Measurements from ENCODE around the gene SHISA3.
"Not testable (repeated sequence)": the region's sequence is repeated elsewhere in the genome, so short reads cannot be mapped to it uniquely, and the experiment has no call there.

The SHISA3 gene

GRCh38 chr4:42396752-42397634 is at the start of gene SHISA3:
TSS of gene SHISA3 (plus strand) at chr4:42397488. CDS start at chr4:42398057, 569 bp downstream.
- DNase-seq (ENCODE audit: low spot score) = peak; percentile 21

GRCh38 chr4:42348247-42348646 is 49.0 kb upstream of the SHISA3 start:
- DNase-seq (ENCODE audit: low spot score) = no peak

DNA sequence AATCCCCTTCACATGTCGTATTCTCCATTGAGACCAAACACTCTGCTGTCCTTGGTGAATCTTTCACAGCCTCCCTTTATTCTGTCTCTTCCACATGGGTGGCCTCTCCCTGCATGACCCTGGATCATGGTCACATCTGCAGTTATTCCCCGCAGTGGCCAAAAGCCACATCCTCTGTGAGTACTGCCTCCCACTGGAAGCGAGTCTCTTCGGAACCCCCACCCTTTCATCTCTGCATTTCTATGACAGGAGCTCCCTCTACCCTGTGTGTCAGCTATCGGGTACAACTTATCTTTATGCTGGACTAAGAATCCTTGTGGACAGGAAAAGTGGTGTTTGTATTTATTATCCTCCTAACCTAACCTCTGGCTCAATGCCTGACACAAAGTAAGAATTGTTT is 48.6 kb upstream of the SHISA3 start:
- DNase-seq (ENCODE audit: low spot score) = no peak

GRCh38 chr4:42350611-42351182 is 46.6 kb upstream of the SHISA3 start:
- no peak for DNase-seq (ENCODE audit: low spot score)

GRCh38 chr4:42352049-42352448 is 45.2 kb upstream of the SHISA3 start:
- DNase-seq (ENCODE audit: low spot score) = no peak

- no peak for DNase-seq (ENCODE audit: low spot score)
Observed at GRCh38 chr4:42357325-42357724, 40.0 kb upstream of the SHISA3 start.

- peak; percentile 11 for DNase-seq (ENCODE audit: low spot score)
Observed at GRCh38 chr4:42359711-42360110, 37.6 kb upstream of the SHISA3 start.

DNA sequence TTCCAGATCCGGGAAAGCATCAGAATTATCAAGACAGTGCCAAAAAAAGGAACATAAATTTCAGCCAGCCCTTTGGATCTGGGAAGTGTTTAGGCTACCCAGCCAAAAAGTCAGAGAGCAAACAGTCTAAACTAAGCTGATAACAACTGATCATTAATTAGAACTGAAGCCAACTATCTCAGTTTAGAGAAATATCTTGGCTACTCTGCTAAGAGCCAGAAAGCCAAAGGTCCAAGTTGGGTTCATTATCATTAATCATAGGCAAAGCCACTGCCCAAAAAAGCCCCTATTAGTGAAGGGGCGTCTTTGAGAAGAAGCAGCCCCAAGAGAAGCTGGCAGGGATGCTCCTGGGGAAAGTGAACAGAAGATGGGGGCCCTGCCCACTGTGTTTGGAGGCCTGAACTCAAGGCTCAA is 37.0 kb upstream of the SHISA3 start:
- no peak for DNase-seq (ENCODE audit: low spot score)

DNA sequence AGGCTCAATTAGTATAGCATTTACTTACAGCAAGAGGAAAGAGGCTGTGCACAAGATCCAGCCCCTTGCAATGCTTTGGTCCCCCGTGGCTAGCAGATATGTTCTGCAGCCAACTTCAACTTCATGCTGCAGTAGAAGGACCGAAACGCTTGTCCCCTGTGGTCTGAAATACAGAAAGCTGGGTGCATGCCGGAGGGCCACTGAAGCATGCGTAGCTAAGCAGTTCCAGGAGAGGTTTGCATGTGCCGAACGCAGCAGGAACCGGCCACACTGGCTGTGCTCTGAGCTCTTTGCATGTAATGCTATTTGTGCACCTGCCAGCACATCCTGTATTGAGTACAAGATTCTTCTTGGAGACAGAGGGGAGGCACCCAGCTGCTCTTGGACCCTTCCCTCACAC is 35.8 kb upstream of the SHISA3 start:
- no peak for DNase-seq (ENCODE audit: low spot score)

DNA sequence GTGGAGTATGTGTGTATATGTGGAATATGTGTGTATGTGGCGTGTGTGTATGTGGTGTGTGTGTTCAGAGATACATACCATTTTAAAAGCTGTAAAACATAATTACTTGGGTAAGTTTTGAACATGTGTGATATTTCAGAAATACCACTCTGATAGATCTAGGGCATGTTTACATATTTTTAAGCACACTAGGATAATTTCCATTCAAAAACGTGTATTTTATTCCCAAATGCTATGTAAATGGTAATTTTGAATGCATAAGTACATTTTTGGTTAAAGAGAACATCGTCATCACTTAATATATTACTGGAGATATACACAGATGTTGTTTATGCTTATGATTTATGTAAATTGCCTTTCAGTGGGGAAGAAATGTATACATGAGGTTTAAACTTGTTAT is 34.7 kb upstream of the SHISA3 start:
- DNase-seq (ENCODE audit: low spot score) = no peak

DNA sequence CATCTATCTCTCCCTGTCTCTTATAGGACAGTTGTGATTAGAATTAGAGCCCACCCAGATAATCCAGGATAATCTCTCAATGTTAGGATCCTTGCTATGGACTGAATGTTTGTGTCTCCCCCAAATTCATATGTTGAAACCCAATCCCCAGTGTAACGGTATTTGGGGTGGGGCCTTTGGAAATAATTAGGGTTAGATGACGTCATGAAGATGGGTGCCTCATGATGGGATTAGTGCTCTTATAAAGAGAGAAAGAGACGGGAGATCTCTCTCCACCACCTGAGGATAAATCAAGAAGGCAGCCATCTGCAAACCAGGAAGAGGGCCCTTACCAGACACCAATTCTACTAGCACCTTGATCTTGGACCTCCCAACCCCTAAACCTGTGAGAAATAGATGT is 33.7 kb upstream of the SHISA3 start:
- DNase-seq (ENCODE audit: low spot score) = no peak

GRCh38 chr4:42364266-42365053 is 32.8 kb upstream of the SHISA3 start:
- DNase-seq (ENCODE audit: low spot score) = no peak

- DNase-seq (ENCODE audit: low spot score) = no peak
Observed at GRCh38 chr4:42366959-42367358, 30.3 kb upstream of the SHISA3 start.

DNA sequence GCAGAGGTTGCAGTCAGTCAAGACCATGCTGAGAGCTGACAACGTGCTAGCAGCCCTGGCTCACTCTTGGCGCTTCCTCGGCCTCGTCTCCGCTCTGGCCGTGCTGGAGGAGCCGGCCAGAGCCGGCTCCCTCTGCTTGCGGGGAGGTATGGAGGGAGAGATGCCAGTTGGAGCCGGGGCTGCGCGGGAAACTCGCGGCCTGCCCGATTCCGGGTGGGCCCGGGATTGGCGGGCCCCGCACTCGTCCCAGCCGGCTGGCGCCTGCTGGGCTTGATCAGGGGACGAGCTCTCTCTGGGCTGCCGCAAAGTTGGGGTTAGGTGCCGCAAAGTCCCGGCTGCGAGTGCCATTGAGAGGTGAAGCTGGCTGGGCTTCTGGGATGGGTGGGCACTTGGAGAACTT is 27.8 kb upstream of the SHISA3 start:
- DNase-seq (ENCODE audit: low spot score) = no peak

DNA sequence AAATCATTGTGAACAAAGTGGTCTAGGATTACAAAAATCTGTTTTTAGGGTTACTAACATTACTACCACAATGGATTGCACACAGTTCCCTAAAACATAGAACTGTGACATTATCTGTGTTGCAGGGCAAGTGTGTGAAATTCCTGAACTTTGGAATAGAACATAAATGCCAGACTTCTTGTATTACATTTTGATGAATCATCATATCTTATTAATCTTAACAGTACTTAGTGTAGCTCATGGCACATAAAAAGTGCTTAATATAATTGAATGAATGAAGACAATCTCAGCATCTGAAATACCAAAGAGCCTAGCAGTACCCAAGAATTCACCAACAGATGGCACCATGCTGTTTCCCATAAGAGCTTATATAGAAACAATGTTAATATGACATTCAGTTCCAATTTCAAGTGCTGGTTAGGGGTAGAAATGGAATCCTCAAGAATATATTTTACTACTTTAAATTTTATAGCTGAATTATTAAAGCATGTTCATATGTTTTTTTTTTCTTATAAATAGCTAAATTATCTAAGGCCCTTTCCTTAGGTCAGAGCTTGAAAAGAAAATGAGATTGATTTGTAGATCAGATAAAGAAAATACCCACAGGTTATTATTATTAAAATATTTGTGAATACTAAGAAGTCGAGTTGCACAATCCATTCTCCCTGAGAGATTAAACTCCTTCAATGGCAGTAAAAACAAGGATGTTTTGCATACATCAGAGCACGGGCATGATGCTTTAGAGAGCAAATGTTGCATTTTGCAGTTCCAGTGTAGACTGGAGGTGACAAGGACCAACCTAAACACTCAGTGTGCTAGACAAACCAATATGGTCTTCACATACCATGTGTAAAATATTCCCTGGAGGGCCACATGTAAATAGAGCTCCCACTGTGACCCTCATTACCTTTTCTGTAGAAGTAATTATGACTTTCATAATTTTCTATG is 25.7 kb upstream of the SHISA3 start:
- peak; percentile 60 for DNase-seq (ENCODE audit: low spot score)

DNA sequence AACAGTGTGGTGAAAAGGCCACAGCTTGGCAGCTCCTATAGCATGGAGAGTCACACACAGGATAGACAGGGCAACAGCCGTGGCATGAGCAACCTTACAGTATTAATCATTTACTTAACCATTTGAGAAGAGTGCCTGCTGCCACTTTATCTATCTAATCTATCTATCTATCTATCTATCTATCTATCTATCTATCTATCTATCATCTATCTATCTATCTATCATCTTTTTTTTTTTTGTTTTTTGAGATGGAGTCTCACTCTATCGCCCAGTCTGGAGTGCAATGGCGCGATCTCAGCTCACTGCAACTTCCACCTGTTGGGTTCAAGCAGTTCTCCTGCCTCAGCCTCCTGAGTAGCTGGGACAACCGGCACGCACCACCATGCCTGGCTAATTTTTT is 25.0 kb upstream of the SHISA3 start:
- not testable (repeated sequence) for DNase-seq (ENCODE audit: low spot score)

- DNase-seq (ENCODE audit: low spot score) = no peak
Observed at GRCh38 chr4:42377497-42377896, 19.8 kb upstream of the SHISA3 start.

- no peak for DNase-seq (ENCODE audit: low spot score)
Observed at GRCh38 chr4:42381666-42382065, 15.6 kb upstream of the SHISA3 start.

DNA sequence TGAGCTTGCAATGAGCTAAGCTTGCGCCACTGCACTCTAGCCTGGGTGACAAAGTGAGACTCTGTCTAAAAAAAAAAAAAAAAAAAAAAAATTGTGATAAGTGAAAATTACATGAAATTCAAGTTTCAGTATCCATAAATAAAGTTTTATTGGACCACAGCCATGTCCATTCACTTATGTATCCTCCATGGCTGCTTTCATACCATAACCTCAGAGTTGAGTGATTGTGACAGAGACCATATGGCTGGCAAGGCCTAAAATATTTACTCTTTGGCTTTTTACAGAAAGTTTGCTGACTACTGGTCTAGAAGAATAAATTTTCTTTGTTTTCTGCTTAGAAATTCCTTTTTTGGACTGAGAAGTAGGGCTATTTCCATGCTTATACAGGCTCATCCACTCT is 11.8 kb upstream of the SHISA3 start:
- no peak for DNase-seq (ENCODE audit: low spot score)

DNA sequence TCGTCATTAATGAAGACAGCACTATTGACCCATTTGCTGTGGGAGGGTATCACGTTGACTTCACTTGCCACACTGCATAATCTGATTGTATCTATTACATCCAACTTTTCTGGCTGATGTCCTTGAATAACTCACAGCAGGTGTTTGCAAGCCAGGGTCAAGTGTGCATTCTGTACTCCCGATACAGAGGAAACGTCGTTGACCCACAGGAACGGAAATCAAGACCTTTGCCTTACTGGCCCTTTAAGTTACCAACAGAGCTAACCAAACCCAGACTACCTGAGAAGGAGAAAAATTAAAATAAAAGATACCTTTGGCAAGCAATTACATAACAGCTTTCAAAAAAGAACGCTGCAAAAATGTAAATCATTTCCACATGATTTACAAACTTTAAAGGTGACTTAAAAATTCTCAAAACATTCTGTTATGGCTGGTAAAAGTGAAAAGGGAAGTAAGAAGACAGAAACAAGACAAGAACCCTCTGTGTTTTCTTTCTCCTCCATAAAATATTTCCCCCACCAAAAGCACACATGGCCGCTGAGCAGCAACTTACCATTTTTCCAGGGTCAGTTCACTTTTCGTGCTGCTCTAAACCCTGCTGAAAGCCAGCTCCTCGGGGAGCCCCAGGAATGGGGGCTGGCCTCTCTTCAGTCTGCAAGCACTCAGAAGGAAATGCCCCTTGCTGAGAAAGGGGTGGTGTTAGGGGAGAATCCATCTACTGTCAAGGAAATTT is 6.5 kb upstream of the SHISA3 start:
- no peak for DNase-seq (ENCODE audit: low spot score)

GRCh38 chr4:42391355-42391664 is 6.0 kb upstream of the SHISA3 start:
- no peak for DNase-seq (ENCODE audit: low spot score)

Data from GM03348 (cell line).